Measurements from ENCODE around the gene GLCCI1.

- TF ChIP-seq POLR2A (IDR thresholded peaks at IDR 0.05; ENCODE audit: low read length) (no peak), GATA1 (IDR thresholded peaks at IDR 0.05; ENCODE audit: low read depth, low read length) (no peak)
Observed at GRCh38 chr7:7959979-7960670, 8.5 kb upstream of the GLCCI1 start.
